NCI-H2081 (cell line): ENCODE measurements around the gene CAPN3.

Experiments
- DNase-seq, 2 experiments: peaks; one replicate each; lab custom pipeline; 2025; lab: John Stamatoyannopoulos, UW

The CAPN3 gene

DNA sequence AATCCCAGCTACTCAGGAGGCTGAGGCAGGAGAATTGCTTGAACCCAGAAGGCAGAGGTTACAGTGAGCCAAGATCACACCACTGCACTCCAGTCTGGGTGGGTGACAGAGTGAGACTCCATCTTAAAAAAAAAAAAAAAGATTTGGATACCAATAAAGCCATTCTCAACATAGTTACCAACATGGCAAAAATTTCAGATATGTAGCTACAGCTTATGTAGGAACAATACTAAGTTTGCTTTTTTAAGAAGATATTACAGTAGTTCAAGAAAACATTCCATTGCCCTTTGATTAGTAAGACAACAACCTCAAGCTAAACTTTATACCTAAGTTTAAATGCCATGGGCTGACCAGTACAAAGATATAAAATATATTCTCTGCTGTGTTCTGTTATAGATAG is 97.2 kb downstream of the CAPN3 start:
- DNase-seq = no peak

DNA sequence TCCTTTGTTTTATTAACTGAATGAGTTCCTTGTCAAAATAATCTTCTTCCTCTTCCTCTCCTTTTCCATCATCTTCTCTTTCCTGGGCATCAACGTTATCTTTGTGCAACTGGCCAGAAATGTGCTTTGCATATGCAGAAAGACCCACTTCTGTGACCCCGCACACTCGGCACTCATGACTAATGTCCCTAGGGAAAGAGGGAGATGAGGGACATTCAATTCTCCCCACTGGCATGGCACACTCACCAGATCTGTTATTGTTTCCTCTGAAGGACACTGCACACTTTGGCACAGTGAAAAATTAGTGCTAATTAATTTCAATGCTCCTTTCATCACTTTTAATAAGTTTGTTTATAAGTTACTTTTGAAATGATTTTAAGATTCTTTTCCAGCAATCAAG is 97.7 kb downstream of the CAPN3 start:
- DNase-seq = no peak

DNA sequence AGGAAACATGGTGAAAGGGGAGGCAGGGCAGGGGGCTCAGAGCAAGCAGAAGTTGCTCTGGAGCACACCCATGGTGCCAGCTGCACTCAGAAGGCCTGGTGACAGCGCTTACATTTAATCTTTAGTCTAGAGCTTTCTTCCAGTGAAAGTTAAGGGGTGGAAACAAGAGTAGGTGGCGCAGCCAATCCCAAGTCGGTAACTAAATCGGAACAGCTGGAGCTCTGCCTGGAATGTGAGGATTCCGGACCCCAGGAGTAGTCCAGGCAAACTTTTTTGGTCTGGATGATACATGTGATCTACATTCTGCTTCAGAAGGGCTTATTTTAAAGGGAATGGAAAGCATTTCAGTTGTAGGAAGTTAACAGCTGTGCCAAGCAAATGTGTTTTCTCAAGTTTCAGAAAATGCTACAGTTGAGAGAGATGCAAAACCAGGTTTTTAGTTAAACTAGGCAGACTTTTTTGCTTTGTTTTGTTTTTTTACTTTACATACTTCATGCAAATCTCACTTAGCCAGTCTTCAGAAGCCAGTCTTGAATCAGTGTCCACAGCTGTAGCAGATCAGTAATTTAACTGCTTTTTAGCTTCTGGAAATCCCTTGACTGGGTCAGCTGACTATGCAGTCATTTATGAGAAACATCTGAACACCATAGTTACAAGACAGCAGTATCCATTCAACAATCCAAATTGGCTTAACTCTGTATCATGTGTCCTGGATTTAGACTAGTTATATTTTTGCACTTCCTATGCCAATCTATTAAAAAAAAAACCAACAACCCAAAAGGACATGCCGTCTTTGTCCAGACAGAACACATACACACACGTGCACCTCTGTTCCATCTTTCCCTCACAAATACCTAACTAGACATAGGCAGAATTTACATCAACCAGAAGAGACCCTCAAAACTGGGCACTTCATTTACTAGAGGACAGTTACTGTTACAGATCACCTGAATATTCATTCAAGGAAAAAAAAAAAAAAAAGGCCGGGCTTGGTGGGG is 98.4 kb downstream of the CAPN3 start:
- DNase-seq = no peak

DNA sequence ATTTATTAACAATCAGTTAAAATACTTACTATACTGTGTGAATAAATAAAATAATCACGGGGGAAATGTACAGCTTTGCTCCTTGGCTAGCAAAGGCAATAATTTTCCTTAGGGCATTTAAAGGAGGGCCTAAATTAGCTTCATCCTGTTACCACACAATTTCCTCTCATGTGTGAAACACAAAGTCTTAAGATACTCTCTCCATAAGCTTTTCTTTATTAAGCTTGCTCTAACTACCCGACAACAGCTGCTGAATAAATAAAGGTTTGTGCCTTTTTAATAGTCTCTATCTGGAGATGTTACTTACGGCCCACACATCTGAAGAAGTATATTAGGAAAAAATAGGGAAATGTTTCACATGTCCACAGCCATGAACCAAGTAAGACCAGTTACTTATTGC is 102.0 kb downstream of the CAPN3 start:
- DNase-seq = no peak
